Measurements from ENCODE around the gene ACER2. TPM values are rescaled to one million over a fixed set of nuclear protein-coding genes. Genes with fewer than 3 reads are reported as not detected.

Gene ACER2
- total RNA-seq, 1 donor: 2.2 TPM

GRCh38 chr9:19481971-19482404, 73.2 kb downstream of the ACER2 start:
- no peak for DNase-seq (ENCODE audit: insufficient read length, low spot score, missing footprints)
- H3K4me3 ChIP-seq (ENCODE audit: insufficient read depth, low read length): no peak overlapping the region

GRCh38 chr9:19484699-19485098, 75.9 kb downstream of the ACER2 start:
- peaks cover 21% of the 10 kb centered on the region for H3K27me3 ChIP-seq (ENCODE audit: insufficient read depth, low read length)
- no peaks in the 10 kb centered on the region for H3K36me3 ChIP-seq (ENCODE audit: insufficient read depth, low read length)
- H3K27ac ChIP-seq (ENCODE audit: low read depth, low read length): no peak overlapping the region
- no peaks in the 10 kb centered on the region for H3K9me3 ChIP-seq (ENCODE audit: low read depth, low read length)
- H2AFZ ChIP-seq (ENCODE audit: low read length): no peak overlapping the region
- no peaks in the 10 kb centered on the region for H3K79me2 ChIP-seq (ENCODE audit: insufficient read depth, low read length)
- DNase-seq (ENCODE audit: insufficient read length, low spot score, missing footprints): no peak
- no peak overlapping the region for H3K4me2 ChIP-seq (ENCODE audit: insufficient read depth, low read length)
- H3K4me3 ChIP-seq (ENCODE audit: insufficient read depth, low read length): no peak overlapping the region
- H3K4me1 ChIP-seq (ENCODE audit: insufficient read depth, low read length): no peaks in the 10 kb centered on the region
- no peak for TF ChIP-seq CTCF (IDR thresholded peaks at IDR 0.05; ENCODE audit: extremely low read depth, low read depth, low read length)
- no peaks in the 10 kb centered on the region for H4K20me1 ChIP-seq (ENCODE audit: insufficient read depth, low read length)

More at GRCh38 chr9:19481971-19482404, 73.2 kb downstream of the ACER2 start:
- peaks cover 31% of the 10 kb centered on the region for H3K27me3 ChIP-seq (ENCODE audit: insufficient read depth, low read length)
- no peaks in the 10 kb centered on the region for H3K4me1 ChIP-seq (ENCODE audit: insufficient read depth, low read length)
- no peaks in the 10 kb centered on the region for H3K36me3 ChIP-seq (ENCODE audit: insufficient read depth, low read length)
- H3K9me3 ChIP-seq (ENCODE audit: low read depth, low read length): no peaks in the 10 kb centered on the region
- H2AFZ ChIP-seq (ENCODE audit: low read length): no peak overlapping the region
- no peaks in the 10 kb centered on the region for H4K20me1 ChIP-seq (ENCODE audit: insufficient read depth, low read length)
- no peak overlapping the region for H3K4me2 ChIP-seq (ENCODE audit: insufficient read depth, low read length)
- no peak overlapping the region for H3K27ac ChIP-seq (ENCODE audit: low read depth, low read length)
- no peak for TF ChIP-seq CTCF (IDR thresholded peaks at IDR 0.05; ENCODE audit: extremely low read depth, low read depth, low read length)
- H3K79me2 ChIP-seq (ENCODE audit: insufficient read depth, low read length): no peaks in the 10 kb centered on the region

- no peak overlapping the region for H3K4me2 ChIP-seq (ENCODE audit: insufficient read depth, low read length)
- no peaks in the 10 kb centered on the region for H3K4me1 ChIP-seq (ENCODE audit: insufficient read depth, low read length)
- no peak for TF ChIP-seq CTCF (IDR thresholded peaks at IDR 0.05; ENCODE audit: extremely low read depth, low read depth, low read length)
- H4K20me1 ChIP-seq (ENCODE audit: insufficient read depth, low read length): no peaks in the 10 kb centered on the region
- DNase-seq (ENCODE audit: insufficient read length, low spot score, missing footprints): no peak
- no peak overlapping the region for H3K27ac ChIP-seq (ENCODE audit: low read depth, low read length)
- H2AFZ ChIP-seq (ENCODE audit: low read length): no peak overlapping the region
- no peaks in the 10 kb centered on the region for H3K9me3 ChIP-seq (ENCODE audit: low read depth, low read length)
- no peaks in the 10 kb centered on the region for H3K79me2 ChIP-seq (ENCODE audit: insufficient read depth, low read length)
- H3K36me3 ChIP-seq (ENCODE audit: insufficient read depth, low read length): no peaks in the 10 kb centered on the region
- no peak overlapping the region for H3K4me3 ChIP-seq (ENCODE audit: insufficient read depth, low read length)
- H3K27me3 ChIP-seq (ENCODE audit: insufficient read depth, low read length): peaks cover 21% of the 10 kb centered on the region
These were observed 76.4 kb downstream of the ACER2 start for GRCh38 chr9:19485193-19485592.

DNA sequence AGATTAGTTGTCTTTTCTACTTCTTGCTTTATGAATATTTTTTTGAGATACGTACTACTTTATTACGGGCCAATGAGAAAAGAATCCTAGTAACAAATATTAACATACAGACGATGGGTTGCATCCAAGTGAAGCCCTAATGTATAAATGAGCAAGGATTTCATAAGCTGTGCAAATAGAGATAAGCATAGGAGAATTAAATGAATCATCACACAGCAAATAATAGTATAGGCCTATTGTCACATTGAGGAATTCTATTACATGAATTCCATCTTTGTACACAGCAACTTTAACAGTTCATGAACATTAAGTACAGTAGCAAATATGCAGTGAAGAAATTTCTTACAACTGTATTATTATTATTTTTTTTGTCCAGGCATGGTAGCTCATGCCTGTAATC, 78.0 kb downstream of the ACER2 start:
- no peaks in the 10 kb centered on the region for H3K9me3 ChIP-seq (ENCODE audit: low read depth, low read length)
- no peaks in the 10 kb centered on the region for H3K4me1 ChIP-seq (ENCODE audit: insufficient read depth, low read length)
- no peaks in the 10 kb centered on the region for H4K20me1 ChIP-seq (ENCODE audit: insufficient read depth, low read length)
- no peak overlapping the region for H2AFZ ChIP-seq (ENCODE audit: low read length)
- no peak overlapping the region for H3K27ac ChIP-seq (ENCODE audit: low read depth, low read length)
- H3K4me2 ChIP-seq (ENCODE audit: insufficient read depth, low read length): no peak overlapping the region
- no peak for TF ChIP-seq CTCF (IDR thresholded peaks at IDR 0.05; ENCODE audit: extremely low read depth, low read depth, low read length)
- H3K36me3 ChIP-seq (ENCODE audit: insufficient read depth, low read length): no peaks in the 10 kb centered on the region
- no peak for DNase-seq (ENCODE audit: insufficient read length, low spot score, missing footprints)
- no peaks in the 10 kb centered on the region for H3K79me2 ChIP-seq (ENCODE audit: insufficient read depth, low read length)
- H3K27me3 ChIP-seq (ENCODE audit: insufficient read depth, low read length): peaks cover 18% of the 10 kb centered on the region
- no peak overlapping the region for H3K4me3 ChIP-seq (ENCODE audit: insufficient read depth, low read length)
